Renal cortical epithelial cell (primary cell): ENCODE results near the gene FASTKD3. TPM values are rescaled to one million over a fixed set of nuclear protein-coding genes. Genes with fewer than 3 reads are reported as not detected.

Experiments
- DNase-seq: peaks from one replicate; pipeline ENCODE4 v3.0.0-alpha.2; 2011; ENCODE audit warnings: low read depth
- total RNA-seq: library from RNA; depleted of rRNA; stranded (reverse); fragments of >200 nt; gene quantifications from 2 replicates; pipeline ENCODE4 v1.2.3, GENCODE V29; 2014

The FASTKD3 gene
- total RNA-seq, 1 donor from 2014 or later = 14.8 TPM

- DNase-seq = no peak
These were observed 13.0 kb upstream of the FASTKD3 start for GRCh38 chr5:7881816-7882215.

GRCh38 chr5:7881091-7881490 lies 12.3 kb upstream of the FASTKD3 start:
- no peak for DNase-seq

GRCh38 chr5:7878381-7878873 lies 9.6 kb upstream of the FASTKD3 start:
- DNase-seq = peak; percentile 88

- DNase-seq = peak; percentile 72
These were observed 9.0 kb upstream of the FASTKD3 start for GRCh38 chr5:7877851-7878250.

GRCh38 chr5:7876867-7877266 lies 8.0 kb upstream of the FASTKD3 start:
- peak; percentile 83 for DNase-seq

- DNase-seq = no peak
These were observed 6.3 kb upstream of the FASTKD3 start for GRCh38 chr5:7875151-7875550.

GRCh38 chr5:7874639-7875038 lies 5.8 kb upstream of the FASTKD3 start:
- DNase-seq = no peak

GRCh38 chr5:7873216-7873615 lies 4.4 kb upstream of the FASTKD3 start:
- DNase-seq = no peak

- DNase-seq = peak; percentile 77
These were observed 3.8 kb upstream of the FASTKD3 start for GRCh38 chr5:7872517-7873130.

GRCh38 chr5:7871653-7872052 lies 2.8 kb upstream of the FASTKD3 start:
- peak; percentile 34 for DNase-seq

GRCh38 chr5:7869474-7870136 lies 774 bp upstream of the FASTKD3 start:
- no peak for DNase-seq

- DNase-seq = no peak
These were observed 431 bp downstream of the FASTKD3 start for GRCh38 chr5:7868427-7868772.

- no peak for DNase-seq
These were observed 1.6 kb downstream of the FASTKD3 start for GRCh38 chr5:7867260-7867659.

- DNase-seq = no peak
These were observed 2.6 kb downstream of the FASTKD3 start for GRCh38 chr5:7866196-7866595.

GRCh38 chr5:7857926-7858632 lies 10.8 kb downstream of the FASTKD3 start:
- DNase-seq = no peak

- DNase-seq = no peak
These were observed 11.5 kb downstream of the FASTKD3 start for GRCh38 chr5:7857361-7857760.

GRCh38 chr5:7856855-7857254 lies 12.0 kb downstream of the FASTKD3 start:
- peak; percentile 59 for DNase-seq

GRCh38 chr5:7855611-7856010 lies 13.2 kb downstream of the FASTKD3 start:
- DNase-seq = no peak

- no peak for DNase-seq
These were observed 15.8 kb downstream of the FASTKD3 start for GRCh38 chr5:7852988-7853387.

- DNase-seq = no peak
These were observed 16.3 kb downstream of the FASTKD3 start for GRCh38 chr5:7852542-7852941.

GRCh38 chr5:7851617-7852289 lies 17.1 kb downstream of the FASTKD3 start:
- DNase-seq = no peak

GRCh38 chr5:7851240-7851592 lies 17.6 kb downstream of the FASTKD3 start:
- no peak for DNase-seq
